DND-41 (cell line): ENCODE data around the gene SELE.

Source experiments
- EZH2 ChIP-seq: IDR thresholded peaks from 3 replicates; pipeline ENCODE4 v1.6.1; 2012; ENCODE audit warnings: borderline replicate concordance, low read depth, mild to moderate bottlenecking, moderate library complexity, low read length, inconsistent platforms; ENCODE audit not compliant: severe bottlenecking
- TF ChIP-seq, protein P1 (sequence below): IDR thresholded peaks from 2 replicates; pipeline ENCODE4 v1.5.1; 2012; ENCODE audit warnings: borderline replicate concordance, low read length, moderate library complexity, mild to moderate bottlenecking; ENCODE audit not compliant: poor library complexity, severe bottlenecking; ENCODE audit errors: extremely low read depth

DNA sequence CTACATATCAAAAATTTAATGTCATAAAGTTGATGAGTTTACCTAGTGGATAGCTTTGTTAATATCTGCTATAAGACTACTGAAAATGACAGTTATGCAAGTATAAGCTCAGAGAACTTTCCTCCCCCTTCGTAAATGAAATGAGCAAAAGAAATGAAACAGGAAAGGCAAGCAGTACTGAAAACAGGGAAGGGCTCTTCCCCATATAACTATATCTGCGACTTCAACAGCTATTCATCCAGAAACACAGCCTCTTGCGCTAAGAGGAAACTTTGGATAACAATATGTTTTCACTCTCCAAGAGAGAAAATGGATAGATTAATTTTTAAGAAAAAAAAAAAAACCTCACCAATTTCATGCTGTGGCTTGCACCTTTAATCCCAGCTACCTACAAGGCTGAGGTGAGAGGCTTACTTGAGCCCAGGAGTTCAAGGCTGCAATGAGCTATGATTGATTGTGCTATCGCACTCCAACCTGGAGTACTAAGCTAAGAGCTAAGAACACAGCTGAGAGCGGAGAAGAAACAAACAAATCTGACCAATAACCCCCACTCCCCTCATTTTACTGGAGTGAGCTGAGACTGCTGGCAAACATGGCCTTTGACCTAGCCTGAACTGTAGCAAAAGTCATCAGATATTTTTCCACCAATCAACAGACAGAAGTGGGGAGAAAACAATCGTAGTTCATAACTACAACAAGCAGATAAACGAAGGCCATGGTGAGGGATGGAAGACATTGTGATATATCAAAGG is 31.9 kb upstream of the SELE start:
- TF ChIP-seq, protein P1, sequence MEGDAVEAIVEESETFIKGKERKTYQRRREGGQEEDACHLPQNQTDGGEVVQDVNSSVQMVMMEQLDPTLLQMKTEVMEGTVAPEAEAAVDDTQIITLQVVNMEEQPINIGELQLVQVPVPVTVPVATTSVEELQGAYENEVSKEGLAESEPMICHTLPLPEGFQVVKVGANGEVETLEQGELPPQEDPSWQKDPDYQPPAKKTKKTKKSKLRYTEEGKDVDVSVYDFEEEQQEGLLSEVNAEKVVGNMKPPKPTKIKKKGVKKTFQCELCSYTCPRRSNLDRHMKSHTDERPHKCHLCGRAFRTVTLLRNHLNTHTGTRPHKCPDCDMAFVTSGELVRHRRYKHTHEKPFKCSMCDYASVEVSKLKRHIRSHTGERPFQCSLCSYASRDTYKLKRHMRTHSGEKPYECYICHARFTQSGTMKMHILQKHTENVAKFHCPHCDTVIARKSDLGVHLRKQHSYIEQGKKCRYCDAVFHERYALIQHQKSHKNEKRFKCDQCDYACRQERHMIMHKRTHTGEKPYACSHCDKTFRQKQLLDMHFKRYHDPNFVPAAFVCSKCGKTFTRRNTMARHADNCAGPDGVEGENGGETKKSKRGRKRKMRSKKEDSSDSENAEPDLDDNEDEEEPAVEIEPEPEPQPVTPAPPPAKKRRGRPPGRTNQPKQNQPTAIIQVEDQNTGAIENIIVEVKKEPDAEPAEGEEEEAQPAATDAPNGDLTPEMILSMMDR, result no peak
- no peak for TF ChIP-seq EZH2
